Measurements from ENCODE around the gene EGFR.
"Not testable (repeated sequence)": the region's sequence is repeated elsewhere in the genome, so short reads cannot be mapped to it uniquely, and the experiment has no call there.

The EGFR gene

GRCh38 chr7:55152516-55152915, 133.7 kb downstream of the EGFR start:
- DNase-seq, result no peak

- DNase-seq, result no peak
Measured at GRCh38 chr7:55154096-55154495, 135.3 kb downstream of the EGFR start.

- no peak for DNase-seq
Measured at GRCh38 chr7:55155351-55156117, 136.7 kb downstream of the EGFR start.

- DNase-seq, result no peak
Measured at GRCh38 chr7:55156919-55157763, 138.3 kb downstream of the EGFR start.

GRCh38 chr7:55157764-55158105, 138.9 kb downstream of the EGFR start:
- DNase-seq, result no peak

- DNase-seq, result no peak
Measured at GRCh38 chr7:55158541-55159382, 139.9 kb downstream of the EGFR start.

GRCh38 chr7:55160539-55160938, 141.7 kb downstream of the EGFR start:
- DNase-seq, result no peak

- no peak for DNase-seq
Measured at GRCh38 chr7:55161154-55161687, 142.4 kb downstream of the EGFR start.

- no peak for DNase-seq
Measured at GRCh38 chr7:55162476-55162875, 143.7 kb downstream of the EGFR start.

GRCh38 chr7:55163733-55164132, 144.9 kb downstream of the EGFR start:
- DNase-seq, result no peak

GRCh38 chr7:55164527-55164926, 145.7 kb downstream of the EGFR start:
- DNase-seq, result no peak

GRCh38 chr7:55165176-55165861, 146.5 kb downstream of the EGFR start:
- DNase-seq, result no peak

- not testable (repeated sequence) for DNase-seq
Measured at GRCh38 chr7:55167296-55167695, 148.5 kb downstream of the EGFR start.

GRCh38 chr7:55170335-55171069, 151.7 kb downstream of the EGFR start:
- no peak for DNase-seq

- no peak for DNase-seq
Measured at GRCh38 chr7:55171157-55171556, 152.3 kb downstream of the EGFR start.

GRCh38 chr7:55172161-55172560, 153.3 kb downstream of the EGFR start:
- no peak for DNase-seq

- no peak for DNase-seq
Measured at GRCh38 chr7:55172881-55173609, 154.2 kb downstream of the EGFR start.

- no peak for DNase-seq
Measured at GRCh38 chr7:55173671-55174070, 154.9 kb downstream of the EGFR start.

- no peak for DNase-seq
Measured at GRCh38 chr7:55174456-55174855, 155.6 kb downstream of the EGFR start.

GRCh38 chr7:55174856-55175255, 156.0 kb downstream of the EGFR start:
- DNase-seq, result no peak

- DNase-seq, result no peak
Measured at GRCh38 chr7:55177068-55177530, 158.3 kb downstream of the EGFR start.
